HCT116 (cell line): Measurements from ENCODE around the gene PRKCD. TPM values are rescaled to one million over a fixed set of nuclear protein-coding genes. Genes with fewer than 3 reads are reported as not detected.

Experiments
- ATAC-seq: fragments of 200-7000 bp; cut with Tn5 transposase; 2 replicates; pipeline ENCODE4 v1.9.1; 2020; ENCODE audit warnings: mild to moderate bottlenecking, moderate library complexity
- BruUV-seq: library from RNA; stranded (reverse); fragments of 400-500 nt; replicated peaks from 2 replicates; lab custom pipeline; 2021; lab: Mats Ljungman, UMichigan
- CTCF ChIA-PET: fragments of 300-600 bp; sonication (Branson Sonifier 250); formaldehyde crosslinking; loops from one replicate; lab custom pipeline; 2021; ENCODE audit warnings: antibody characterized with exemption; lab: Charles Lee
- POLR2A ChIA-PET: fragments of 300-600, 350-600 bp; sonication (Branson Sonifier 250); formaldehyde crosslinking; loops from one replicate; lab custom pipeline; 2021; ENCODE audit warnings: antibody characterized with exemption; lab: Charles Lee
- RAD21 ChIA-PET, 2 experiments: fragments of 300-600 bp; sonication (Branson Sonifier 250); formaldehyde crosslinking; loops; one replicate each; lab custom pipeline; 2023; ENCODE audit warnings: low total read pairs in 2 of 2; ENCODE audit not compliant: uncharacterized antibody in 2 of 2, unreplicated experiment in 2 of 2, low non-redundant PET in 1 of 2; lab: Charles Lee
- DNase-seq: peaks from one replicate; pipeline ENCODE4 v3.0.0-alpha.2; 2010; ENCODE audit warnings: low read depth, low spot score
- H2AFZ ChIP-seq: fragments of 200-600 bp; shearing (Covaris generic), sonication (generic); 2 replicates; pipeline ENCODE4 v1.6.1; 2017; ENCODE audit warnings: low read depth, mixed run types, mixed read lengths, antibody characterized with exemption, low read length; ENCODE audit not compliant: poor library complexity, severe bottlenecking
- H3K27ac ChIP-seq: 2 replicates; pipeline ENCODE4 v1.5.1; 2012; ENCODE audit warnings: low read depth, low read length
- H3K27me3 ChIP-seq: fragments of 200-600 bp; sonication (generic); 2 replicates; pipeline ENCODE4 v1.6.1; 2016; ENCODE audit warnings: mixed run types, low read length, mixed read lengths; ENCODE audit not compliant: insufficient read depth
- H3K36me3 ChIP-seq, 2 experiments: fragments of 200-500 bp in 1 of 2; fragments of 200-600 bp in 1 of 2; sonication (Bioruptor generic) in 1 of 2; sonication (generic) in 1 of 2; 2 replicates each; pipeline versions ENCODE4 v1.5.1 to v1.6.1; 2014 to 2016; ENCODE audit warnings: low read length in 2 of 2, inconsistent platforms in 1 of 2, mixed read lengths in 1 of 2, mixed run types in 1 of 2; ENCODE audit not compliant: insufficient read depth in 2 of 2, control insufficient read depth in 1 of 2
- H3K4me1 ChIP-seq, 2 experiments: fragments of 200-600 bp in 1 of 2; sonication (generic) in 1 of 2; 2 replicates each; pipeline versions ENCODE4 v1.5.1 to v1.6.1; 2012 to 2017; ENCODE audit warnings: low read length in 2 of 2, inconsistent platforms in 1 of 2, mild to moderate bottlenecking in 1 of 2, mixed read lengths in 1 of 2, mixed run types in 1 of 2, moderate library complexity in 1 of 2; ENCODE audit not compliant: insufficient read depth in 2 of 2, control insufficient read depth in 1 of 2
- H3K4me2 ChIP-seq: fragments of 200-600 bp; sonication (generic); 2 replicates; pipeline ENCODE4 v1.6.1; 2017; ENCODE audit warnings: mixed run types, low read length, mixed read lengths
- H3K4me3 ChIP-seq, 2 experiments: fragments of 200-600 bp in 1 of 2; sonication (generic) in 1 of 2; replicated peaks in 1 of 2; 2 replicates each; pipeline ENCODE4 v1.5.1; 2011 to 2016; ENCODE audit warnings: low read length in 2 of 2, control low read depth in 1 of 2, low read depth in 1 of 2, mild to moderate bottlenecking in 1 of 2, mixed read lengths in 1 of 2, mixed run types in 1 of 2
- H3K79me2 ChIP-seq: fragments of 200-600 bp; sonication (generic); 2 replicates; pipeline ENCODE4 v1.6.1; 2017; ENCODE audit warnings: mild to moderate bottlenecking, mixed run types, low read length, moderate library complexity, mixed read lengths; ENCODE audit not compliant: insufficient read depth
- H3K9ac ChIP-seq: fragments of 200-600 bp; sonication (generic); 2 replicates; pipeline ENCODE4 v1.6.1; 2016; ENCODE audit warnings: low read length, mixed read lengths
- H3K9me2 ChIP-seq: fragments of 200-600 bp; sonication (generic), shearing (Covaris generic); 2 replicates; pipeline ENCODE4 v1.6.1; 2017; ENCODE audit warnings: mixed run types, mild to moderate bottlenecking, moderate library complexity; ENCODE audit not compliant: insufficient read depth
- H3K9me3 ChIP-seq, 2 experiments: fragments of 200-500 bp in 1 of 2; fragments of 200-600 bp in 1 of 2; sonication (Bioruptor generic) in 1 of 2; sonication (generic) in 1 of 2; 2 replicates each; pipeline ENCODE4 v1.6.1; 2014 to 2017; ENCODE audit warnings: low read length in 2 of 2, mixed read lengths in 2 of 2, inconsistent platforms in 1 of 2, low read depth in 1 of 2, mild to moderate bottlenecking in 1 of 2, mixed run types in 1 of 2, moderate library complexity in 1 of 2; ENCODE audit not compliant: control insufficient read depth in 1 of 2, insufficient read depth in 1 of 2
- H4K20me1 ChIP-seq: fragments of 200-600 bp; sonication (generic), shearing (Covaris generic); 2 replicates; pipeline ENCODE4 v1.6.1; 2017; ENCODE audit warnings: mixed run types, mild to moderate bottlenecking, moderate library complexity; ENCODE audit not compliant: insufficient read depth
- CBX3 ChIP-seq: IDR thresholded peaks from 2 replicates; pipeline ENCODE4 v1.6.1; 2012; ENCODE audit warnings: low read depth
- CEBPB ChIP-seq: IDR thresholded peaks from 2 replicates; pipeline ENCODE4 v1.6.1; 2012; ENCODE audit warnings: low read depth
- EGR1 ChIP-seq: IDR thresholded peaks from 2 replicates; pipeline ENCODE4 v1.6.1; 2012; ENCODE audit warnings: low read depth
- ELF1 ChIP-seq: IDR thresholded peaks from 2 replicates; pipeline ENCODE4 v1.6.1; 2012; ENCODE audit warnings: low read depth, borderline replicate concordance
- EZH2 ChIP-seq: fragments of 200-600 bp; sonication (generic); IDR thresholded peaks from 2 replicates; pipeline ENCODE4 v1.6.1; 2017; ENCODE audit warnings: antibody characterized with exemption, mixed run types
- EZH2phosphoT487 ChIP-seq: fragments of 200-600 bp; IDR thresholded peaks from 2 replicates; pipeline ENCODE4 v1.6.1; 2018; ENCODE audit warnings: antibody characterized with exemption, borderline replicate concordance
- FOSL1 ChIP-seq: IDR thresholded peaks from 2 replicates; pipeline ENCODE4 v1.6.1; 2012; ENCODE audit warnings: low read depth
- POLR2A ChIP-seq: IDR thresholded peaks from 2 replicates; pipeline ENCODE4 v1.7.0; 2011; ENCODE audit warnings: borderline replicate concordance; ENCODE audit not compliant: insufficient read depth, insufficient read length; ENCODE audit errors: extremely low read depth
- POLR2AphosphoS5 ChIP-seq: IDR thresholded peaks from 2 replicates; pipeline ENCODE4 v1.6.1; 2011; ENCODE audit warnings: mild to moderate bottlenecking, low read depth, low read length, moderate library complexity
- RAD21 ChIP-seq: IDR thresholded peaks from 2 replicates; pipeline ENCODE4 v1.6.1; 2012; ENCODE audit warnings: low read depth, mild to moderate bottlenecking
- SIN3A ChIP-seq: IDR thresholded peaks from 2 replicates; pipeline ENCODE4 v1.6.1; 2012; ENCODE audit warnings: low read depth
- SP1 ChIP-seq: IDR thresholded peaks from 2 replicates; pipeline ENCODE4 v1.6.1; 2012; ENCODE audit warnings: low read depth
- SRF ChIP-seq: IDR thresholded peaks from 2 replicates; pipeline ENCODE4 v1.6.1; 2012; ENCODE audit warnings: low read depth
- YY1 ChIP-seq: IDR thresholded peaks from 2 replicates; pipeline ENCODE4 v1.6.1; 2011; ENCODE audit warnings: low read length, low read depth, moderate library complexity, mild to moderate bottlenecking; ENCODE audit not compliant: insufficient replicate concordance; ENCODE audit errors: extremely low read depth
- ZFX ChIP-seq: fragments of 450-650 bp; IDR thresholded peaks from 2 replicates; pipeline ENCODE4 v1.6.1; 2017
- ZNF274 ChIP-seq: fragments of 200-500 bp; sonication (Bioruptor generic); IDR thresholded peaks from 2 replicates; pipeline ENCODE4 v1.6.1; 2014; ENCODE audit warnings: mild to moderate bottlenecking, low read depth, low read length, inconsistent platforms
- intact Hi-C: fragments of 100-400 bp; cut with micrococcal nuclease; formaldehyde crosslinking; loops from 2 replicates; pipeline ENCODE4 v1.10.0; 2022
- total RNA-seq: library from RNA; stranded (reverse); gene quantifications from one replicate; pipeline ENCODE4 v1.2.1, GENCODE V29; 2021; ENCODE audit not compliant: unreplicated experiment
- TF ChIP-seq, protein P1 (sequence below), 3 experiments: fragments of 200-600 bp in 1 of 3; sonication (generic) in 1 of 3; IDR thresholded peaks in 2 of 3; conservative IDR thresholded peaks in 1 of 3; 2 replicates each; pipeline ENCODE4 v1.5.1; 2012 to 2017; ENCODE audit warnings: low read depth in 2 of 3, low read length in 2 of 3, antibody characterized with exemption in 1 of 3, borderline replicate concordance in 1 of 3, control low read depth in 1 of 3, mild to moderate bottlenecking in 1 of 3, mixed read lengths in 1 of 3, mixed run types in 1 of 3, moderate library complexity in 1 of 3; ENCODE audit not compliant: insufficient read depth in 1 of 3
- TF ChIP-seq, protein P2 (sequence below): IDR thresholded peaks from 2 replicates; pipeline ENCODE4 v1.6.1; 2012; ENCODE audit warnings: low read depth
- TF ChIP-seq, protein P3 (sequence below): IDR thresholded peaks from 2 replicates; pipeline ENCODE4 v1.6.1; 2012
- TF ChIP-seq, protein P4 (sequence below): IDR thresholded peaks from 2 replicates; pipeline ENCODE4 v1.6.1; 2012

The PRKCD gene
- total RNA-seq, 1 experiment from 2014 or later, result 34.4 TPM

DNA sequence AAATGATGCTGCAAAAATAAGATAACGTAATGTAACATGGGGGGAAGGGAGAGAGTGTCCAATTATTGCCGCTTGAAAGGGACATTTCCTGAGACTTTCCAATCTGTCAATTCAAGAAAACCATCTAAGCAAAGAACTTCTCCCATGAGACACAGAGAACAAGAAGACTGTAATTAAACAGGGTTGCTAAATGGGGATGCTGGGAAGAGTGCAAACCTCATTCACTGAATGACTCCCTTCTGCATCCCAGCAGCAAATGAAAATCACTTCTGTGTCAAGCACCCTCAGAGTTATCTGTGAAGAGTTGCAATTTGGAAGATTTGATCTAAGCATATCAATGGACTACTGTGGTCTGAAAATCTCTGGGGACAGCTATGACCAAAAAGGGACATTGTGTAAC is 34.4 kb upstream of the PRKCD start:
- BruUV-seq, result no TSS peak
- no peak overlapping the region for H3K27ac ChIP-seq
- H3K27me3 ChIP-seq, result no peaks in the 10 kb centered on the region
- H2AFZ ChIP-seq, result no peak overlapping the region
- H3K4me1 ChIP-seq, result peaks cover 10 to 19% of the 10 kb centered on the region in 2 experiments; a peak in 3 of 4 replicates
- H3K36me3 ChIP-seq, result peaks cover 17 to 28% of the 10 kb centered on the region in 2 experiments
- ChIA-PET CTCF (no interaction called here), RAD21 (no interaction called here), POLR2A (no interaction called here)
- peaks cover 27% of the 10 kb centered on the region for H3K79me2 ChIP-seq
- H3K4me2 ChIP-seq, result no peak overlapping the region
- ATAC-seq, result no peak
- H3K9ac ChIP-seq, result no peak overlapping the region
- no peaks in the 10 kb centered on the region for H4K20me1 ChIP-seq
- no peak for TF ChIP-seq EGR1
- TF ChIP-seq SIN3A, result no peak
- no peak for TF ChIP-seq ELF1
- TF ChIP-seq, protein P1, sequence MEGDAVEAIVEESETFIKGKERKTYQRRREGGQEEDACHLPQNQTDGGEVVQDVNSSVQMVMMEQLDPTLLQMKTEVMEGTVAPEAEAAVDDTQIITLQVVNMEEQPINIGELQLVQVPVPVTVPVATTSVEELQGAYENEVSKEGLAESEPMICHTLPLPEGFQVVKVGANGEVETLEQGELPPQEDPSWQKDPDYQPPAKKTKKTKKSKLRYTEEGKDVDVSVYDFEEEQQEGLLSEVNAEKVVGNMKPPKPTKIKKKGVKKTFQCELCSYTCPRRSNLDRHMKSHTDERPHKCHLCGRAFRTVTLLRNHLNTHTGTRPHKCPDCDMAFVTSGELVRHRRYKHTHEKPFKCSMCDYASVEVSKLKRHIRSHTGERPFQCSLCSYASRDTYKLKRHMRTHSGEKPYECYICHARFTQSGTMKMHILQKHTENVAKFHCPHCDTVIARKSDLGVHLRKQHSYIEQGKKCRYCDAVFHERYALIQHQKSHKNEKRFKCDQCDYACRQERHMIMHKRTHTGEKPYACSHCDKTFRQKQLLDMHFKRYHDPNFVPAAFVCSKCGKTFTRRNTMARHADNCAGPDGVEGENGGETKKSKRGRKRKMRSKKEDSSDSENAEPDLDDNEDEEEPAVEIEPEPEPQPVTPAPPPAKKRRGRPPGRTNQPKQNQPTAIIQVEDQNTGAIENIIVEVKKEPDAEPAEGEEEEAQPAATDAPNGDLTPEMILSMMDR (IDR thresholded peaks at IDR 0.05 in 2 of 3, conservative IDR thresholded peaks at IDR 0.05 in 1 of 3; ENCODE audit: borderline replicate concordance in 1 of 3, insufficient read depth in 1 of 3, low read depth in 2 of 3, low read length in 2 of 3), result no peak
- TF ChIP-seq FOSL1, result no peak
- no peak for TF ChIP-seq SP1
- no peak for TF ChIP-seq POLR2AphosphoS5
- TF ChIP-seq ZNF274, result no peak
- TF ChIP-seq CBX3, result no peak
- TF ChIP-seq EZH2phosphoT487, result no peak
- TF ChIP-seq POLR2A, result no peak
- no peak for TF ChIP-seq SRF
- TF ChIP-seq RAD21, result no peak
- TF ChIP-seq, protein P2, sequence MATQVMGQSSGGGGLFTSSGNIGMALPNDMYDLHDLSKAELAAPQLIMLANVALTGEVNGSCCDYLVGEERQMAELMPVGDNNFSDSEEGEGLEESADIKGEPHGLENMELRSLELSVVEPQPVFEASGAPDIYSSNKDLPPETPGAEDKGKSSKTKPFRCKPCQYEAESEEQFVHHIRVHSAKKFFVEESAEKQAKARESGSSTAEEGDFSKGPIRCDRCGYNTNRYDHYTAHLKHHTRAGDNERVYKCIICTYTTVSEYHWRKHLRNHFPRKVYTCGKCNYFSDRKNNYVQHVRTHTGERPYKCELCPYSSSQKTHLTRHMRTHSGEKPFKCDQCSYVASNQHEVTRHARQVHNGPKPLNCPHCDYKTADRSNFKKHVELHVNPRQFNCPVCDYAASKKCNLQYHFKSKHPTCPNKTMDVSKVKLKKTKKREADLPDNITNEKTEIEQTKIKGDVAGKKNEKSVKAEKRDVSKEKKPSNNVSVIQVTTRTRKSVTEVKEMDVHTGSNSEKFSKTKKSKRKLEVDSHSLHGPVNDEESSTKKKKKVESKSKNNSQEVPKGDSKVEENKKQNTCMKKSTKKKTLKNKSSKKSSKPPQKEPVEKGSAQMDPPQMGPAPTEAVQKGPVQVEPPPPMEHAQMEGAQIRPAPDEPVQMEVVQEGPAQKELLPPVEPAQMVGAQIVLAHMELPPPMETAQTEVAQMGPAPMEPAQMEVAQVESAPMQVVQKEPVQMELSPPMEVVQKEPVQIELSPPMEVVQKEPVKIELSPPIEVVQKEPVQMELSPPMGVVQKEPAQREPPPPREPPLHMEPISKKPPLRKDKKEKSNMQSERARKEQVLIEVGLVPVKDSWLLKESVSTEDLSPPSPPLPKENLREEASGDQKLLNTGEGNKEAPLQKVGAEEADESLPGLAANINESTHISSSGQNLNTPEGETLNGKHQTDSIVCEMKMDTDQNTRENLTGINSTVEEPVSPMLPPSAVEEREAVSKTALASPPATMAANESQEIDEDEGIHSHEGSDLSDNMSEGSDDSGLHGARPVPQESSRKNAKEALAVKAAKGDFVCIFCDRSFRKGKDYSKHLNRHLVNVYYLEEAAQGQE, result no peak
- TF ChIP-seq CEBPB, result no peak
- TF ChIP-seq, protein P3, sequence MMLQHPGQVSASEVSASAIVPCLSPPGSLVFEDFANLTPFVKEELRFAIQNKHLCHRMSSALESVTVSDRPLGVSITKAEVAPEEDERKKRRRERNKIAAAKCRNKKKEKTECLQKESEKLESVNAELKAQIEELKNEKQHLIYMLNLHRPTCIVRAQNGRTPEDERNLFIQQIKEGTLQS, result no peak
- TF ChIP-seq, protein P4, sequence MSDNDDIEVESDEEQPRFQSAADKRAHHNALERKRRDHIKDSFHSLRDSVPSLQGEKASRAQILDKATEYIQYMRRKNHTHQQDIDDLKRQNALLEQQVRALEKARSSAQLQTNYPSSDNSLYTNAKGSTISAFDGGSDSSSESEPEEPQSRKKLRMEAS, result no peak
- TF ChIP-seq EZH2, result no peak
- TF ChIP-seq ZFX, result no peak
- no peak for TF ChIP-seq YY1
- H3K9me2 ChIP-seq, result no peaks in the 10 kb centered on the region
- DNase-seq, result no peak
- no peaks in the 10 kb centered on the region for H3K9me3 ChIP-seq
- intact Hi-C loops, result no loop called here
- no peak overlapping the region for H3K4me3 ChIP-seq
